Testis (tissue), 3 donors: Measurements from ENCODE around the gene PRKAB1. TPM values are rescaled to one million over a fixed set of nuclear protein-coding genes. Genes with fewer than 3 reads are reported as not detected.
"Not testable (repeated sequence)": the region's sequence is repeated elsewhere in the genome, so short reads cannot be mapped to it uniquely, and the experiment has no call there.

Experiments used
- DNase-seq: peaks from one replicate; pipeline ENCODE4 v3.0.0-alpha.2; 2019
- H3K27ac ChIP-seq, 2 donors: fragments of 200-600 bp; sonication (generic); one replicate each; pipeline ENCODE4 v1.5.1; 2019
- H3K27me3 ChIP-seq: fragments of 200-600 bp; sonication (generic); one replicate; pipeline ENCODE4 v1.5.1; 2019
- H3K36me3 ChIP-seq: fragments of 200-600 bp; sonication (generic); one replicate; pipeline ENCODE4 v1.5.1; 2017; ENCODE audit warnings: low read depth; ENCODE audit errors: missing control alignments
- H3K4me1 ChIP-seq: fragments of 200-600 bp; sonication (generic); one replicate; pipeline ENCODE4 v1.5.1; 2019
- H3K4me3 ChIP-seq, 2 donors: fragments of 200-600 bp; sonication (generic); one replicate each; pipeline ENCODE4 v1.5.1; 2017 to 2019
- H3K9me3 ChIP-seq: fragments of 200-600 bp; sonication (generic); one replicate; pipeline ENCODE4 v1.5.1; 2017
- POLR2A ChIP-seq: fragments of 450-650 bp; IDR thresholded peaks from one replicate; pipeline ENCODE4 v1.6.1; 2017; ENCODE audit warnings: antibody characterized with exemption, mild to moderate bottlenecking, moderate library complexity
- WGBS, 2 donors: methylation state at CpG; one replicate each; pipeline ENCODE4 v1.1.5; 2018; 5-methylcytosine and 5-hydroxymethylcytosine counted together
- intact Hi-C: fragments of 100-400 bp; cut with DNase I; formaldehyde crosslinking; loops from one replicate; pipeline ENCODE4 v1.15.1; 2023; ENCODE audit warnings: low total_unique reads
- polyA plus RNA-seq: library from polyadenylated mRNA; stranded (reverse); fragments of 350-450 nt; fragmentation: Illumina TruSeq; extraction: RNeasy Lipid Tissue Mini Kit (QIAGEN cat#74804); gene quantifications from one replicate; pipeline ENCODE4 v1.2.3, GENCODE V29; 2014; ENCODE audit warnings: low read depth, low replicate concordance; ENCODE audit not compliant: insufficient read depth
- total RNA-seq, 2 donors: library from RNA; depleted of rRNA; stranded (reverse); fragments of >200 nt; gene quantifications; one replicate each; pipeline ENCODE4 v1.2.3, GENCODE V29; 2016
- TF ChIP-seq, protein P1 (sequence below), 3 experiments: fragments of 450-650 bp in 2 of 3; fragments of 200-600 bp in 1 of 3; sonication (generic) in 1 of 3; IDR thresholded peaks; one replicate each; pipeline ENCODE4 v1.5.1; 2016 to 2019; ENCODE audit warnings: antibody characterized with exemption in 3 of 3, mild to moderate bottlenecking in 2 of 3, moderate library complexity in 1 of 3

PRKAB1 gene
- total and polyA plus RNA-seq, 3 donors from 2014 or later = 42.6 to 72.5 (median 48.5) TPM

DNA sequence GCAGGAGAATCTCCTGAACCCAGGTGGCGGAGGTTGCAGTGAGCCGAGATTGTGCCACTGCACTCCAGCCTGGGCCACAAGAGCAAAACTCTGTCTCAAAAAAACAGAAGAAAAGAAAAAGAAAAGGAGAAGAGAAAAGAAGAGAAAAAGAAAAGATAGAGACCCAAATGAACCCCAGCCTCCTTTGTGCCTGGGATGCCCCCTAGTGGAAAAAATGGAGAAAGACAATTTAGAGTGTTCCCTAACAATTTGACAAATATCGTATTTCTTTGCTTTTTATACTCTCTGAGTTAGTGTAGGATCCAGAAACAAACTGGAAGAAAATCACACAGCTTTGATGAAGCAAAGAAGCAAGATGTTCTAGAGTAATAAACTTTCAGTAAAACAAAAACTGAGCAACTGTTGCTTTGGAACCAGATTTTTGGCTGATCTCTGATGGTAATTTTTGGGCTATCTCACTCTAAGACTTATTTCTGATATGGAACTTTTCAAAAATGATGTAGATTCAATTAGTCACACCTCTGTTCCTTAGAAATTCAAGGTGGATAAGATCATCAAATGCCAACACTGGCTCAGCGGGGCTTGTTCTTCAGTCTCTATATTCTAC lies 18.6 kb upstream of the PRKAB1 start:
- H3K36me3 ChIP-seq = no peaks in the 10 kb centered on the region
- no peak overlapping the region for H3K4me3 ChIP-seq
- intact Hi-C loops = no loop called here
- DNase-seq = no peak
- no peaks in the 10 kb centered on the region for H3K27me3 ChIP-seq
- no peaks in the 10 kb centered on the region for H3K9me3 ChIP-seq
- H3K27ac ChIP-seq = no peak overlapping the region
- WGBS, 2 donors = 51 to 62% methylated on average over 4 of the region's 4 CpGs
- H3K4me1 ChIP-seq = no peaks in the 10 kb centered on the region
- TF ChIP-seq, protein P1, sequence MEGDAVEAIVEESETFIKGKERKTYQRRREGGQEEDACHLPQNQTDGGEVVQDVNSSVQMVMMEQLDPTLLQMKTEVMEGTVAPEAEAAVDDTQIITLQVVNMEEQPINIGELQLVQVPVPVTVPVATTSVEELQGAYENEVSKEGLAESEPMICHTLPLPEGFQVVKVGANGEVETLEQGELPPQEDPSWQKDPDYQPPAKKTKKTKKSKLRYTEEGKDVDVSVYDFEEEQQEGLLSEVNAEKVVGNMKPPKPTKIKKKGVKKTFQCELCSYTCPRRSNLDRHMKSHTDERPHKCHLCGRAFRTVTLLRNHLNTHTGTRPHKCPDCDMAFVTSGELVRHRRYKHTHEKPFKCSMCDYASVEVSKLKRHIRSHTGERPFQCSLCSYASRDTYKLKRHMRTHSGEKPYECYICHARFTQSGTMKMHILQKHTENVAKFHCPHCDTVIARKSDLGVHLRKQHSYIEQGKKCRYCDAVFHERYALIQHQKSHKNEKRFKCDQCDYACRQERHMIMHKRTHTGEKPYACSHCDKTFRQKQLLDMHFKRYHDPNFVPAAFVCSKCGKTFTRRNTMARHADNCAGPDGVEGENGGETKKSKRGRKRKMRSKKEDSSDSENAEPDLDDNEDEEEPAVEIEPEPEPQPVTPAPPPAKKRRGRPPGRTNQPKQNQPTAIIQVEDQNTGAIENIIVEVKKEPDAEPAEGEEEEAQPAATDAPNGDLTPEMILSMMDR (IDR thresholded peaks at IDR 0.05) = peak in 2 of 3 experiments; percentile 51 to 65
- no peak for TF ChIP-seq POLR2A

DNA sequence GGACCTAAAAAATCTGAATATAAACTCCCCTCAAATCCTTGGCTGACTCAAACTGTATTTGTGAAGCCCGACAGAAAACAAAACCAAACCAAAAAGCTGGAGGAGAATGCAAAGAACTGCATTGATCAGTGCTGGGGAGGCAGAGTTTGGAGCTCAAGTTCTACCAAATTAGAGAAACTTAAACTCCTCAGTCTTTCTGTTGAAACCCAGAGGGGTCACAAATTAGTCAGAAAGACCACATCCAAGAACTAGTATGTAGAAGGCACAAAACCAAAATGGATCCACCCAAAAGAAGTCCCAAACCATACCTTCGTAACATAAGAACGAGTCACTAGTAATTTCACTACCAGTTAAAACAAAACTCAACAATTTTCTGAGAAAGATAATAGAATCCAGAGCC lies 15.3 kb upstream of the PRKAB1 start:
- Histone ChIP-seq H3K27ac (no peak overlapping the region), H3K36me3 (no peaks in the 10 kb centered on the region), H3K27me3 (no peaks in the 10 kb centered on the region), H3K4me1 (no peaks in the 10 kb centered on the region), H3K9me3 (no peaks in the 10 kb centered on the region), H3K4me3 (no peak overlapping the region)
- no peak for DNase-seq
- 63 to 64% methylated on average over 3 of the region's 3 CpGs for whole genome bisulfite sequencing, 2 donors
- intact Hi-C loops = no loop called here
- TF ChIP-seq, protein P1 (IDR thresholded peaks at IDR 0.05) = no peak
- no peak for TF ChIP-seq POLR2A

DNA sequence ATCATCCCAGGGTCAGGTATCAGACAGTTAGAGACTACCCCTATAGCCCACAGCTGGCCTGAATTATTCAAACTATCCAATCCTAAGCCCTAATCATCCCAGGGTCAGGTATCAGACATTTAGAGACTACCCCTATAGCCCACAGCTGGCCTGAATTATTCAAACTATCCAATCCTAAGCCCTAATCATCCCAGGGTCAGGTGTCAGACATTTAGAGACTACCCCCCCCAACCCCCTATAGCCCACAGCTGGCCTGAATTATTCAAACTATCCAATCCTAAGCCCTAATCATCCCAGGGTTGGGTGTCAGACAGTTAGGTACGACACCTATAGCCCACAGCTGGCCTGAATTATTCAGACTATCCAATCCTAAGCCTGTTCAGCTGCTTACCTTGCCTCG lies 10.9 kb upstream of the PRKAB1 start:
- H3K27me3 ChIP-seq, H3K4me1 ChIP-seq, DNase-seq, H3K36me3 ChIP-seq, H3K9me3 ChIP-seq, intact Hi-C loops, H3K4me3 ChIP-seq, H3K27ac ChIP-seq: not testable (repeated sequence)
- WGBS, 2 donors = 90 to 97% methylated on average over 2 of the region's 2 CpGs

DNA sequence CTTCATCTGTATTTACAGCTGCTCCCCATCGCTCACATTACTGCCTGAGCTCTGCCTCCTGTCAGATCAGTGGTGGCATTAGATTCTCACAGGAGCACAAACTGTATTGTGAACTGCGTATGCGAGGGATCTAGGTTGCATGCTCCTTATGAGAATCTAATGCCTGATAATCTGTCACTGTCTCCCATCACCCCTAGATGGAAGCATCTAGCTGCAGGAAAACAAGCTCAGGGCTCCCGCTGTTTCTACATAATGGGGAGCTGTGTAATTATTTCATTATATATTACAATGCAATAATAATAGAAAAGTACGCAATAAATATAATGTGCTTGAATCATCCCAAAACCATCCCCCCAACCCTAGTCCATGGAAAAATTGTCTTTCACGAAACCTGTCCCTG lies 9.8 kb upstream of the PRKAB1 start:
- H3K36me3 ChIP-seq, H3K4me1 ChIP-seq, H3K9me3 ChIP-seq, DNase-seq, intact Hi-C loops, H3K27me3 ChIP-seq, H3K27ac ChIP-seq, H3K4me3 ChIP-seq: not testable (repeated sequence)
- WGBS, 2 donors = 93% methylated on average over 6 of the region's 6 CpGs

DNA sequence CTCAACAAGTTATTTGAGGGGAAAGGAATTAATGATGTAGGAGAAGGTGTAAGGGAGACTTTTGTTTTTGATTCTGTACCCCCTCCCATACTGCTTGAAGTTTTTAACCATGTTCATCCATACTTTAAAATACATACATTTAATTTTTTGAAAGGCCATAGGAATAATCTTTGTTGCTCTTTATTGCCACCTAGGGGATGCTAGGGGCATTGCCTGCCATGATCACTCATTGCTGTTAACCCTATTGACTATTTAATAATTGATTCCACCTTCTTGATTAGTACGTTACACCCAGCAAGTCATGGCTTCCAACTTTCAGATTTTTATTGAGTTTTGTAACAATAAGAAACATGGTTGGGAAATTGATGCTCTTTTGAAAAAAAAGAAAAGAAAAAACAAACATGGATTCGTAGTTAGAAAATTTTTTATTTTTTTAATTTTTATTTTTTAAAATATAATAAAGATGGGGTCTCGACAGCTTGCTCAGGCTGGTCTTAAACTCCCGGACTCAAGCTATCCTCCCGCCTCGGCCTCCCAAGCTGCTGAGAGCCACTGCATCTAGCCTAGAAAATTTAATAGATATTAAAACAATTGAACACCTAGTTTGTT lies 8.5 kb upstream of the PRKAB1 start:
- Histone ChIP-seq H3K9me3 (no peaks in the 10 kb centered on the region), H3K36me3 (no peaks in the 10 kb centered on the region), H3K4me1 (no peaks in the 10 kb centered on the region), H3K4me3 (no peak overlapping the region), H3K27ac (no peak overlapping the region), H3K27me3 (no peaks in the 10 kb centered on the region)
- no peak for TF ChIP-seq POLR2A
- TF ChIP-seq, protein P1 (IDR thresholded peaks at IDR 0.05) = peak; percentile 56 to 88 (median 74)
- 52 to 55% methylated on average over 6 of the region's 6 CpGs for whole genome bisulfite sequencing, 2 donors
- intact Hi-C loops = no loop called here
- DNase-seq = peak; percentile 38

DNA sequence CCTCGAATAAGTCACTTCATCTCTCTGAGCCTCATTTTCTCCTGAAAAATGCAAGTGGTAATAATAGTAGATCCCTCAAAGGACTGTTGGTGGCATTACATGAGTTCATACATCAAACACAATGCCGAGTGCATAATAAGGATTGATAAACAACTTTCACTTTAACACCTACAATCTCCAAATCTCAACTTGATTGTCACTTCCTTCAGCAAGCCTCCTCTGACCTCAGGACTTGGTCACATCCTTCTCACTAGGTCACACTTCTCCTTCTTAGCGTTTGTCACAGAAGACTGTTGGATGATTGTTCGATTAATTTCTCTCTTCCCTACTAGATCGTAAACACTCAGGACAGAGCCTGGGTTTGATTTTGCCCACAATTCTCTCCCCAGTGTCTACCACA lies 7.9 kb upstream of the PRKAB1 start:
- Histone ChIP-seq H3K4me1 (peaks cover 2% of the 10 kb centered on the region), H3K27me3 (no peaks in the 10 kb centered on the region), H3K27ac (no peak overlapping the region), H3K4me3 (no peak overlapping the region), H3K36me3 (no peaks in the 10 kb centered on the region), H3K9me3 (no peaks in the 10 kb centered on the region)
- intact Hi-C loops = no loop called here
- WGBS, 2 donors = 89 to 91% methylated on average over 5 of the region's 5 CpGs
- TF ChIP-seq, protein P1 (IDR thresholded peaks at IDR 0.05) = no peak
- TF ChIP-seq POLR2A = no peak
- no peak for DNase-seq
